GM18526 (cell line): Measurements from ENCODE around the gene WSCD2.

Source experiments
- POLR2A ChIP-seq: IDR thresholded peaks from 3 replicates; pipeline ENCODE4 v1.6.1; 2011; ENCODE audit not compliant: insufficient read length; ENCODE audit errors: extremely low read depth

The WSCD2 gene

GRCh38 chr12:108213871-108214445 is 84.9 kb downstream of the WSCD2 start:
- no peak for TF ChIP-seq POLR2A

DNA sequence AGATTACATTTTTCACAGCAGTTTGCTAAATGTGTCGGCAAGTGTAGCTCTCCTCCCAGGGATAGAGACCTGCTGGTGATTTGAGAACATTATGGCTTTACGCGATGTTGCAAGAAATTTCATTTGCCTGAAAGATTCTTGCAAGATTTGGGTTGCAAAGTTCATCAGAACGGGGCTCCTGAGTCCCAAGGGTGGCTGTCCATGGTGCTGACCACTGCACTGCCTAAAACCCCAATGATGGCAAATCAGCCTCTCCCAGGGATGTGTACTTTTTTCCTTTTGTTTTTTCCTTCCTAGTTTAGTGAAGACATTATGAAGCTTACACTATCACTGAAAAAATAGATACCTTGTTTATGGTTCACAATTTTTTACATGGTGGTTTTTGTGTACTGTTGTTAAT is 85.4 kb downstream of the WSCD2 start:
- TF ChIP-seq POLR2A = no peak

DNA sequence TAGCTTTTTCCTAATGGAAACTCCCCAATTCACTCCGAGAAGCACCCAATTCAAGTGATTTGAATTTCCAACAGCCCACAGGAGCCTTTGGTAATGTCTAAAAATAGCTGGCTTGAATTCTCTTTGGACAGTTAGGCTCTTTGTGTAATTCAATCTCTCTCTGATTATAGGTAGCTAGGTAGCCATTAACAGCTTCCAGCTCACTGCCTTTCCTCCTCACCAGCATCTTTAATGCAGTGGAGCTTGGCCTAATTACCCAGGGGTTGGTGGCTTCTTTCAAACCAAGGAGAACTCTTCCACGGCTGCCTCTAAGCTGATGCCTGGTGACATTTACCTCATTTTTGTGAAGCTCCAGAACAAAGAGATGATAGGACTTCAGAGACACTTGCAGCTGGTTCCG is 86.4 kb downstream of the WSCD2 start:
- no peak for TF ChIP-seq POLR2A

DNA sequence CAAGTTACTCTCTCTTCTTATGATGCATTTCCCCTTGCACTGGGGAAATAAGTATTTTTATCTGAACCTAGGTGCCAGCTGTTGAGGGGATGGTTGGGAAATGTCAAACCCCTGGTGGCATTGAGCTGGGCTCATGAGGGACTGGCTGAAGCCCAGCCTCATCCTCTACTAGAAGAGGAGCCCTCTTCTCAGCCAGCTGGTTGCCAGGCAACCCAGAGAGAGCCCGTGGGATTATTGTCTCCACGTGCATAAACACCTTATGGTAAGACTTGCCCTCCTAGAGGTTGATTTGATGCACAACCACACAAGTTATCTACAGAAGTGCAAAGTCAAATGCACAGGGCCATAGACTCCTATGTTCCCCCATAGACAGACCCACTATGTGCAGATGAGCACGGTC is 89.8 kb downstream of the WSCD2 start:
- TF ChIP-seq POLR2A = no peak

- no peak for TF ChIP-seq POLR2A
Observed at GRCh38 chr12:108226866-108227265, 97.8 kb downstream of the WSCD2 start.

DNA sequence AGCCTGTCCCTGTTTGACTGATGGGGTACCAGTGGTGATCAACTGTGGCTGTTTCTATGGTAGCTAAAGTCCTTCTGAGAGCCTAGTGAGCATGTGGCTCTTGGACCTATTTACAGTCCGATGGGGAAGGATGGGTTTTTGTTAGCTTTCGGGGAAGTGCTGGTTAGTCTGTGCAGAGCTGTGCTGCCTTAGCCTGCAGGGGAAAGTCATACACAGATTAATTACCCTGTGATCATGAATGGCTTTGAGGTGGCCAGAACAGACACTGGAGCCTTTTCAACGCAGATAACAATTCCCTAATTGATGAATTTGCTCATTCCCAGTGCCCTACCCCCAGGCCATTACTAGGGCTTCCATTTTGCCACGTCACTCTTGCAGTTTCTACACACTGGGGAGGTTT is 99.7 kb downstream of the WSCD2 start:
- no peak for TF ChIP-seq POLR2A

DNA sequence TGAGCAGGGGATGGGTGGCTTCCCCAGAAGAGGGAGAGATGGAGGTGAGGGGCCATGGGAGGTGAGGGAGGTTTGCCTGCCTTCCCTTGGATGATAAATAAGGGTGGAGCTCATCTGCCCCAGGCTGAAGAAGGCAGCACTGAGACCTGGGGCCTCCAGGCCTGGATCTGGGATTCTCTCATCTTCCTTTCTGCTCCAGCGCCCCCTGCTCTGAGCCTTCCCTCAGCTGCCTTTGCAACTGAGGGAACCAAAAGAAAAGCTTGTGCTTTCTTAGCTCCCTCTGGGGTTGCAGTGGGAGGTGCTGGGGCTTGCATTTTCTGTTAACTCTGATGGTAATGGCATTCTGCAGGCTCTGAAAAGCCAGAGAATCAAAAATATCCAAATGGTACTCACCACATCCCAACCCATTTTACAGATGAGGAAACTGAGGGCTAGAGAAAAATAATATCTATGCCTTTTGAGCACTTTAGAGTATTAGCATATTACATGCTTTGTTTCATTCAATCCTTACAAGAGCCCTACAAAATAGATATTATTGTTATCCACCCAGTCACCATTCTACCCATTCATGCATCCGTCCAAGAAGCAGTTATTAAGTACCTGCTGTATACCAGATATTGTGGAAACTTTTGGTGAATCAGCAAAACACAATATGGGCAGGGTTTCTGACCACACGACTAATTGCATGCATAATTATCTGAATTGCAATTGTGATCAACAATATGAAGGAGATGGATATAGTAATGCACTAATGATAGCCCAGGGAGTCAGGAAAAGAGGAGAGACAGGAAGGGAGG is 102.2 kb downstream of the WSCD2 start:
- no peak for TF ChIP-seq POLR2A

- no peak for TF ChIP-seq POLR2A
Observed at GRCh38 chr12:108231909-108232434, 102.9 kb downstream of the WSCD2 start.

GRCh38 chr12:108232565-108232964 is 103.5 kb downstream of the WSCD2 start:
- no peak for TF ChIP-seq POLR2A

DNA sequence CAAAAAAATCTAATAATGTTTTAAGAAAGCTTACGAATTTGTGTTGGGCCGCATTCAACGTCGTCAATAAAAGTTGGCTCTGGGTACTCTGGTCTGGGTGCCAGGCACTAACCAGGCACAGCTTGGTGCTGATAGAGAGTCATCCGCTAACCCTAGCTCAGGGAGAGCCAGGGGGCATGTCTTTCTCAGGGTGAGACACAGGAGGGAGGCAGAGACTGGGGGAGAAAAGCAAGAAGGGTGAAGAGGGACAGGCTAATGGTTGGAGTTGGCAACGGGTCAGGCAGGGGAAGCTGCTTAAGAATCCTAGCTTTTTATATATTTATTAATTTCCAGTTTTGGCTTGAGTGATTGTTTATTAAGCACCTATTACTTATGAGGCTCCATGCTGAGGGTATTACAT is 105.1 kb downstream of the WSCD2 start:
- TF ChIP-seq POLR2A = no peak

DNA sequence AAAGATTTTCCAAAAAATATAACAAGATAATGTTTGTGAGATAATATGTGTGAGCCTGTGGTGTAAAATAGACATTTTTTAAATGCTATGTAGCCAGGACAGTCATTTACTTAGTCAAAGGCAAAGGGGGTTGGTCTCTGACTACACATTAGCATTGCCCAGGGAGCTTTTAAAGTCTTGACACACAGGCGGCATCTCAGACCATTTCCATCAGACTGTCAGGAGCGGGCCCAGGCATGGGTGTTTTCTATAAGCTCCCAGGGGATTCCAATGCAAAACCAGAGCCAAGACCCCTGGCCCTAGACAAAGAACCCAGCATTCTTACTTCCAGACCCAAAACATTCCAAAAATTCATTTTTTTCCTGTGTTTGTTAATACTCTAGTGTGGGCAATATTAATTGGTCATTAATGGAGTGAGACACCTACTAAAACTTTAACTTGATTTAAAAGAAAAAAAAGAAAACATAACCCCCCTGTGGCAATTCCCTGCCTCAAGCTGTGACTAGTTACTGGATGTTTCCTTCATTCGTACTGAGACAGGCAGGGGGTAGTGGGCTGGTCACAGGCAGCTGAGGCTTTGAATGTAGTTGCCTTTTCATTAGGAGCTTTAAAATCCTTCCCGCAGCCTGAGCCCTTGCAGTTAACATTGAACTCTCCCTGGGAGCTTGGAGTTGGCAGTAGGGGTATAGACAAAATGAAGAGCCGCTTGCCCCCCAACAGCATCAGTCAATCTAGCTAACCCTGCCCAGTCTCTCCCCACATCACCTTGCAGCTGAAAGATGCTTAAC is 106.3 kb downstream of the WSCD2 start:
- no peak for TF ChIP-seq POLR2A

DNA sequence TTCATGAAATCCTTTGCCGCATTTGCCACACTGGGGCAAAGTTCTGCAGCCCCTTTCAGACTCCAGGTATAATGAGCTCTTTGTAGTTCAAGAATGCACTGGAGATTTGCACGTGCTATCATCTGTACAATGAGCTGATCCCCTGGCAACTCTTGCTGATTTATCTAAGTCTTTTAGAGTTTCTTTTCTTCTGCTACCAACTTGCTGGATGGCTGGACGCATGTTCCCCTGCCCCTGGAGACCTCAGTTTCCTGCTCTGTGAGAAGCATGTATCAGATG is 106.8 kb downstream of the WSCD2 start:
- TF ChIP-seq POLR2A = no peak

DNA sequence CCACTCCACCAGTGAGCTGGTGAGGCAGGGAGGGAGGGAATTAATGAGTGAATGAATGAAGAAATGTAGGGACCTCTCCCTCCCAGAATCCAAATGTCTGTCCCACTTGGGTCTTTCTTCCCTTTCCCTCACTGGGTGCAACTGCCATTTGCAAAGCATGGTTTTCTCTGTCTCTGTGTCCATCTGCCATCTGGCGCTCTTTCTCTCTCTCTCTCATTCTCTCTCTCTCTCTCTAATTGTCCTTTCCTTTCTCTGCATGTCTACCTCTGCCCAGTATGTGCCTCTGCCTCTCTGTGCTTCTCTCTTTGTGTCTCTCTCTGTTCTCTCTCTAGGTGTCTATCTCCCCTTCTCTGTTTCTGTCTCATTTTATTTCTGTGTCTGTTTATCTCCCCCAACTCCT is 107.3 kb downstream of the WSCD2 start:
- no peak for TF ChIP-seq POLR2A

- no peak for TF ChIP-seq POLR2A
Observed at GRCh38 chr12:108237272-108237671, 108.2 kb downstream of the WSCD2 start.

GRCh38 chr12:108238474-108238873 is 109.4 kb downstream of the WSCD2 start:
- no peak for TF ChIP-seq POLR2A

DNA sequence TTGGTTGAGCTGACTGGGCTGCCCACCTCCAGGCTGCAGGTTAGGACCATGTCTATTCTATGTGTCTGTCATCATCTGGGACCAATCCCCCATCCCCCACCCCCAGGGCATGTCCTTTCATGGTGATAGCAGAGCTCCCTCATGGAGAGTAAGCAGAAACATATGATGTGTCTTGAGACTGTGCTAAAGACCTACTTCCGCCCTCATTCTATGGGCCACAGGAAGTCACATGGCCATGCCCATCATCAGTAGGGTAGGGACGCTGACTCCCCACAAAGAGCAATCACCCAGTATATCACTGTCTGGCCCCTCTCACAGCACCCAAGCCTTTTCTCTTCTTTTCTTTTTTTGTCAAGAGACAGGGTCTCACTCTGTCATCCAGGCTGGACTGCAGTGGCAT is 110.3 kb downstream of the WSCD2 start:
- no peak for TF ChIP-seq POLR2A
